Keratinocyte (primary cell): ENCODE results near the gene FBH1. TPM values are rescaled to one million over a fixed set of nuclear protein-coding genes. Genes with fewer than 3 reads are reported as not detected.

Source experiments
- DNase-seq: peaks from one replicate; pipeline ENCODE4 v3.0.0-alpha.2; 2011; ENCODE audit warnings: low read depth, missing footprints, low spot score
- FAIRE-seq: peaks from 2 replicates; lab custom pipeline; 2011; peaks lifted over from hg19 to GRCh38; lab: Jason Lieb, UNC
- H2AFZ ChIP-seq: 2 replicates; pipeline ENCODE4 v1.6.0; 2012; ENCODE audit warnings: low read length, control low read depth, inconsistent platforms; ENCODE audit not compliant: control insufficient read depth
- H3K27ac ChIP-seq: 2 replicates; pipeline ENCODE4 v1.5.1; 2011; ENCODE audit warnings: low read length; ENCODE audit not compliant: control insufficient read depth, insufficient read depth
- H3K27me3 ChIP-seq: 3 replicates; pipeline ENCODE4 v1.6.0; 2011; ENCODE audit warnings: low read length; ENCODE audit not compliant: control insufficient read depth, insufficient read depth; ENCODE audit errors: extremely low read depth
- H3K36me3 ChIP-seq, 2 experiments: 2 replicates in 1 of 2; 3 replicates in 1 of 2; pipeline ENCODE4 v1.5.1; 2011; ENCODE audit warnings: low read length in 2 of 2, mild to moderate bottlenecking in 1 of 2; ENCODE audit not compliant: control insufficient read depth in 2 of 2, insufficient read depth in 2 of 2; ENCODE audit errors: extremely low read depth in 1 of 2
- H3K4me1 ChIP-seq: 3 replicates; pipeline ENCODE4 v1.5.1; 2011; ENCODE audit warnings: low read length; ENCODE audit not compliant: control insufficient read depth, insufficient read depth; ENCODE audit errors: extremely low read depth
- H3K4me2 ChIP-seq: 3 replicates; pipeline ENCODE4 v1.6.0; 2011; ENCODE audit warnings: low read depth, low read length; ENCODE audit not compliant: control insufficient read depth, insufficient read depth; ENCODE audit errors: extremely low read depth
- H3K4me3 ChIP-seq, 3 experiments: fragments of 200-600 bp in 1 of 3; sonication (generic) in 1 of 3; 2 replicates in 2 of 3; 3 replicates in 1 of 3; pipeline ENCODE4 v1.5.1; 2011 to 2016; ENCODE audit warnings: low read length in 3 of 3, mild to moderate bottlenecking in 3 of 3, control low read depth in 2 of 3, inconsistent platforms in 1 of 3, low read depth in 1 of 3, mixed read lengths in 1 of 3, mixed run types in 1 of 3, moderate library complexity in 1 of 3; ENCODE audit not compliant: control insufficient read depth in 2 of 3, insufficient read depth in 2 of 3; ENCODE audit errors: extremely low read depth in 1 of 3
- H3K79me2 ChIP-seq: 2 replicates; pipeline ENCODE4 v1.6.0; 2012; ENCODE audit warnings: low read length; ENCODE audit not compliant: control insufficient read depth, insufficient read depth
- H3K9ac ChIP-seq: 3 replicates; pipeline ENCODE4 v1.6.0; 2011; ENCODE audit warnings: low read length; ENCODE audit not compliant: control insufficient read depth, insufficient read depth; ENCODE audit errors: extremely low read depth
- H3K9me1 ChIP-seq: 3 replicates; pipeline ENCODE4 v1.6.0; 2011; ENCODE audit warnings: low read length; ENCODE audit not compliant: control insufficient read depth, insufficient read depth; ENCODE audit errors: extremely low read depth
- H3K9me3 ChIP-seq: 2 replicates; pipeline ENCODE4 v1.5.1; 2012; ENCODE audit warnings: low read depth, low read length; ENCODE audit not compliant: control insufficient read depth
- H4K20me1 ChIP-seq: 3 replicates; pipeline ENCODE4 v1.6.0; 2011; ENCODE audit warnings: low read length; ENCODE audit not compliant: control insufficient read depth, insufficient read depth; ENCODE audit errors: extremely low read depth
- CTCF ChIP-seq, 3 experiments: IDR thresholded peaks in 1 of 3; conservative IDR thresholded peaks in 1 of 3; optimal IDR thresholded peaks in 1 of 3; 2 replicates in 2 of 3; 3 replicates in 1 of 3; pipeline versions ENCODE3 to v1.5.1; 2011; ENCODE audit warnings: low read length in 3 of 3, mild to moderate bottlenecking in 3 of 3, moderate library complexity in 2 of 3, control low read depth in 1 of 3, inconsistent platforms in 1 of 3; ENCODE audit not compliant: insufficient read depth in 2 of 3; ENCODE audit errors: extremely low read depth in 1 of 3
- EZH2 ChIP-seq: IDR thresholded peaks from one replicate; pipeline ENCODE4 v1.6.1; 2012; ENCODE audit warnings: inconsistent platforms, mild to moderate bottlenecking, low read length, moderate library complexity
- dilution Hi-C: fragments of 300-500 bp; cut with MboI; formaldehyde crosslinking; loops from one replicate; pipeline ENCODE4 v1.7.0; 2020; ENCODE audit warnings: low sequenced_read_pairs; ENCODE audit not compliant: extremely low pct_ligation_motif_present
- polyA plus RNA-seq, 5 experiments: library from polyadenylated mRNA; depleted of rRNA in 3 of 5; stranded (reverse) in 3 of 5; stranded (forward) in 1 of 5; unstranded in 1 of 5; fragments of >200 nt; gene quantifications; 1 replicate in 1 of 5; 2 replicates in 3 of 5; 3 replicates in 1 of 5; pipeline versions ENCODE4 v1.2.1 to v1.2.3, GENCODE V29; 2011 to 2012; ENCODE audit warnings: missing spikeins in 2 of 5, low read depth in 1 of 5, low replicate concordance in 1 of 5

The FBH1 gene
- polyA plus RNA-seq, 1 donor (not counting 4 experiments of a cell fraction or from before 2014, with no cell fraction given) = 61.8 TPM

DNA sequence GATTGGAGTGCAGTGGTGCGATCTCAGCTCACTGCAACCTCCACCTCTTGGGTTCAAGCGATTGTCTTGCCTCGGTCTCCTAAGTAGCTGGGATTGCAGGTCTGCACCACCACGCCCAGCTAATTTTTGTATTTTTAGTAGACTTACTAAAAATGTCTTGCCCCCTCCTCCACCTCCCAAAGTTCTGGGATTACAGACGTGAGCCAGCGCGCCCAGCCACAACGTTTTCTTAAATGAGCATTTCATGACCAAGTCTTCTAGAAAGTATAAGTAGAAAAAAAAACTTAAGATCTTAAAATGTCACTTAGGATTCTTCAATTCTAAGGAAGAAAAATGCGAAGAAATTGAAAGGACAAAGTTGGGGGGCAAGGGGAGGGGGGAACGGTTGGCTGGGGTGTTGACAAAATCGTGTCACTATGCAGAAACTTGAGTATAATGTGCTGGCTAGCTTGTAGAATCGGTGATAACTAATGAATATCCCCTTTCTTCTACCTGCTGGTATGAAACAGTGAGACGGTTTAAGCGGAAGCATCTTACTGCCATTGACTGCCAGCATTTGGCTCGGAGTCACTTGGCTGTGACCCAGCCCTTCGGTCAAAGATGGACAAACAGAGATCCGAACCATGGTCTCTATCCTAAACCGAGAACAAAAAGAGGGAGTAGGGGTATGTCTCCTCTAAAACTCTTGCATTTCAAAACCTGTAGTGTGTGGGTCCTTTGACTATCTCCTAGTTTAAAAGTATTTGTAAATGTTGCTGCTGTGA is 12.7 kb downstream of the FBH1 start:
- dilution Hi-C loops = no loop called here

GRCh38 chr10:5903563-5903962 is 13.5 kb downstream of the FBH1 start:
- Histone ChIP-seq H3K27ac (no peak overlapping the region), H3K4me2 (no peak overlapping the region), H3K9ac (no peak overlapping the region), H2AFZ (no peak overlapping the region), H3K9me1 (no peaks in the 10 kb centered on the region), H3K36me3 (peaks cover 8 to 14% of the 10 kb centered on the region in 2 experiments), H3K79me2 (peaks cover 22% of the 10 kb centered on the region), H3K9me3 (no peaks in the 10 kb centered on the region), H3K4me3 (no peak overlapping the region), H3K27me3 (no peaks in the 10 kb centered on the region), H3K4me1 (peaks cover 17% of the 10 kb centered on the region), H4K20me1 (no peaks in the 10 kb centered on the region)
- no peak for TF ChIP-seq EZH2
- TF ChIP-seq CTCF (optimal IDR thresholded peaks at IDR 0.05 in 1 of 3, IDR thresholded peaks at IDR 0.05 in 1 of 3, conservative IDR thresholded peaks at IDR 0.05 in 1 of 3; ENCODE audit: extremely low read depth in 1 of 3, insufficient read depth in 2 of 3, low read length in 3 of 3) = no peak
- FAIRE-seq (no peak), DNase-seq (no peak)
- dilution Hi-C loops = no loop called here

More for the DNA sequence above, 12.7 kb downstream of the FBH1 start:
- Histone ChIP-seq H3K4me3 (no peak overlapping the region), H3K4me2 (no peak overlapping the region), H3K27me3 (no peaks in the 10 kb centered on the region), H3K79me2 (peaks cover 28% of the 10 kb centered on the region), H3K9me3 (no peaks in the 10 kb centered on the region), H3K9me1 (no peaks in the 10 kb centered on the region), H3K36me3 (peaks cover 8 to 14% of the 10 kb centered on the region in 2 experiments), H3K4me1 (peaks cover 15% of the 10 kb centered on the region), H4K20me1 (no peaks in the 10 kb centered on the region), H2AFZ (no peak overlapping the region), H3K9ac (no peak overlapping the region), H3K27ac (no peak overlapping the region)
- TF ChIP-seq CTCF (optimal IDR thresholded peaks at IDR 0.05 in 1 of 3, IDR thresholded peaks at IDR 0.05 in 1 of 3, conservative IDR thresholded peaks at IDR 0.05 in 1 of 3; ENCODE audit: extremely low read depth in 1 of 3, insufficient read depth in 2 of 3, low read length in 3 of 3) = no peak
- no peak for TF ChIP-seq EZH2
- DNase-seq (no peak), FAIRE-seq (no peak)
